ENCODE measurements around the gene POU4F2.

The POU4F2 gene

GRCh38 chr4:146638786-146639505 is at the start of gene POU4F2:
Gene POU4F2 (plus strand): TSS chr4:146638893. CDS start chr4:146639141, 248 bp downstream.
- peak; percentile 74 for DNase-seq (ENCODE audit: low read depth, low spot score)

- DNase-seq (ENCODE audit: low read depth, low spot score): no peak
Observed at GRCh38 chr4:146590801-146591200, 47.9 kb upstream of the POU4F2 start.

- DNase-seq (ENCODE audit: low read depth, low spot score): no peak
Observed at GRCh38 chr4:146592019-146592418, 46.7 kb upstream of the POU4F2 start.

- DNase-seq (ENCODE audit: low read depth, low spot score): no peak
Observed at GRCh38 chr4:146632770-146633470, 5.8 kb upstream of the POU4F2 start.

GRCh38 chr4:146633471-146633800 is 5.3 kb upstream of the POU4F2 start:
- DNase-seq (ENCODE audit: low read depth, low spot score): peak; percentile 16

- no peak for DNase-seq (ENCODE audit: low read depth, low spot score)
Observed at GRCh38 chr4:146634825-146635224, 3.9 kb upstream of the POU4F2 start.

- peak; percentile 13 for DNase-seq (ENCODE audit: low read depth, low spot score)
Observed at GRCh38 chr4:146637621-146638332, 916 bp upstream of the POU4F2 start.

- DNase-seq (ENCODE audit: low read depth, low spot score): peak; percentile 5
Observed at GRCh38 chr4:146638333-146638785, 334 bp upstream of the POU4F2 start.

GRCh38 chr4:146639506-146639932 is 826 bp downstream of the POU4F2 start:
- DNase-seq (ENCODE audit: low read depth, low spot score): no peak

GRCh38 chr4:146640021-146640464 is 1.4 kb downstream of the POU4F2 start:
- peak; percentile 6 for DNase-seq (ENCODE audit: low read depth, low spot score)

- peak; percentile 52 for DNase-seq (ENCODE audit: low read depth, low spot score)
Observed at GRCh38 chr4:146640465-146641061, 1.9 kb downstream of the POU4F2 start.

GRCh38 chr4:146641762-146642161 is 3.1 kb downstream of the POU4F2 start:
- DNase-seq (ENCODE audit: low read depth, low spot score): no peak

GRCh38 chr4:146643812-146644401 is 5.2 kb downstream of the POU4F2 start:
- DNase-seq (ENCODE audit: low read depth, low spot score): peak; percentile 22

GRCh38 chr4:146645921-146646320 is 7.2 kb downstream of the POU4F2 start:
- no peak for DNase-seq (ENCODE audit: low read depth, low spot score)

- DNase-seq (ENCODE audit: low read depth, low spot score): no peak
Observed at GRCh38 chr4:146646593-146647325, 8.1 kb downstream of the POU4F2 start.

- peak; percentile 71 for DNase-seq (ENCODE audit: low read depth, low spot score)
Observed at GRCh38 chr4:146647615-146648460, 9.1 kb downstream of the POU4F2 start.

GRCh38 chr4:146648461-146648783 is 9.7 kb downstream of the POU4F2 start:
- DNase-seq (ENCODE audit: low read depth, low spot score): peak; percentile 79

- no peak for DNase-seq (ENCODE audit: low read depth, low spot score)
Observed at GRCh38 chr4:146649232-146649631, 10.5 kb downstream of the POU4F2 start.

GRCh38 chr4:146650034-146650433 is 11.3 kb downstream of the POU4F2 start:
- DNase-seq (ENCODE audit: low read depth, low spot score): no peak

All from ELF-1 (cell line).